Upper lobe of right lung (tissue), 1 donor: Measurements from ENCODE around the gene KRT32. TPM values are rescaled to one million over a fixed set of nuclear protein-coding genes. Genes with fewer than 3 reads are reported as not detected.

Experiments used
- ATAC-seq: fragments of 200-7000 bp; cut with Tn5 transposase; one replicate; pipeline ENCODE4 v1.9.1; 2020; ENCODE audit warnings: mild to moderate bottlenecking, moderate library complexity
- DNase-seq: peaks from one replicate; pipeline ENCODE4 v3.0.0-alpha.2; 2020
- H3K27ac ChIP-seq: fragments of 200-600 bp; one replicate; pipeline ENCODE4 v1.8.0; 2022
- H3K27me3 ChIP-seq: fragments of 200-600 bp; one replicate; pipeline ENCODE4 v1.8.0; 2022; ENCODE audit warnings: mild to moderate bottlenecking
- H3K36me3 ChIP-seq: fragments of 200-600 bp; one replicate; pipeline ENCODE4 v1.8.0; 2022
- H3K4me1 ChIP-seq: fragments of 200-600 bp; one replicate; pipeline ENCODE4 v1.8.0; 2022
- H3K4me3 ChIP-seq: fragments of 200-600 bp; one replicate; pipeline ENCODE4 v1.8.0; 2022; ENCODE audit warnings: mild to moderate bottlenecking
- H3K9me3 ChIP-seq: fragments of 200-600 bp; one replicate; pipeline ENCODE4 v1.8.0; 2022
- CTCF ChIP-seq: fragments of 200-600 bp; IDR thresholded peaks from one replicate; pipeline ENCODE4 v1.8.0; 2022; ENCODE audit warnings: antibody characterized with exemption
- intact Hi-C: fragments of 100-400 bp; cut with DNase I; formaldehyde crosslinking; loops from one replicate; pipeline ENCODE4 v1.11.0; 2022
- total RNA-seq: library from RNA; stranded (reverse); fragmentation: NEBNext Ultra II Directional; extraction: Animal tissue kit (Norgen Biotek cat#: 25700); gene quantifications from one replicate; pipeline ENCODE4 v1.2.1, GENCODE V29; 2021
- donor health status: DM: no; HTN: yes; CAD: no; lungs with severe emphysema.

Gene KRT32
- total RNA-seq, 1 donor from 2014 or later = not detected

DNA sequence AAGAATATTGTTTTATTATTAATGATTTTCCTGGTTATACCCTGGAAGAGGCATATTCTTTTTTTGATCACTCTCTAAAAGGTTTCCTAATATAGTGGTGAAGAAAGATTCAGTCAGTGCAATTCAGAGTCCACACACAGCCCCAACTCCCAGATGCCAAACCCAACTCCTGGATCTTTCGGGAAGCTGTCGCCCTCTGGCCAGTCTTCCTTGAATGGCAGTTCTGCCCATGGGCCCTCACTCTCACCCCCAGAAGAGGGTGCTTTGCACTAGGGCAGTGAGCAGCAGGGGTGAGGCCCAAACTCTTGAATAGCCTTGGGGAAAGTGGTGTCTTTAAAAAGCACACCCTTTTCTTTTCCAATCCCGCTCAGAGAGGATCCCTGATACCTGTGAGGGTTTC, 11.0 kb downstream of the KRT32 start:
- no peaks in the 10 kb centered on the region for H3K27me3 ChIP-seq
- no peaks in the 10 kb centered on the region for H3K4me1 ChIP-seq
- no peaks in the 10 kb centered on the region for H3K9me3 ChIP-seq
- no peak overlapping the region for H3K4me3 ChIP-seq
- DNase-seq (no peak), ATAC-seq (no peak)
- TF ChIP-seq CTCF = no peak
- no peaks in the 10 kb centered on the region for H3K36me3 ChIP-seq
- intact Hi-C loops = no loop called here
- no peak overlapping the region for H3K27ac ChIP-seq

GRCh38 chr17:41455236-41455635, 11.9 kb downstream of the KRT32 start:
- Histone ChIP-seq H3K9me3 (no peaks in the 10 kb centered on the region), H3K4me3 (no peak overlapping the region), H3K36me3 (no peaks in the 10 kb centered on the region), H3K4me1 (no peaks in the 10 kb centered on the region), H3K27me3 (no peaks in the 10 kb centered on the region), H3K27ac (no peak overlapping the region)
- ATAC-seq = no peak
- no peak for TF ChIP-seq CTCF
- no peak for DNase-seq
- intact Hi-C loops = no loop called here

GRCh38 chr17:41453066-41453465, 14.1 kb downstream of the KRT32 start:
- Histone ChIP-seq H3K4me3 (no peak overlapping the region), H3K27me3 (no peaks in the 10 kb centered on the region), H3K4me1 (no peaks in the 10 kb centered on the region), H3K36me3 (no peaks in the 10 kb centered on the region), H3K9me3 (no peaks in the 10 kb centered on the region), H3K27ac (no peak overlapping the region)
- DNase-seq (no peak), ATAC-seq (no peak)
- intact Hi-C loops = no loop called here
- TF ChIP-seq CTCF = no peak

DNA sequence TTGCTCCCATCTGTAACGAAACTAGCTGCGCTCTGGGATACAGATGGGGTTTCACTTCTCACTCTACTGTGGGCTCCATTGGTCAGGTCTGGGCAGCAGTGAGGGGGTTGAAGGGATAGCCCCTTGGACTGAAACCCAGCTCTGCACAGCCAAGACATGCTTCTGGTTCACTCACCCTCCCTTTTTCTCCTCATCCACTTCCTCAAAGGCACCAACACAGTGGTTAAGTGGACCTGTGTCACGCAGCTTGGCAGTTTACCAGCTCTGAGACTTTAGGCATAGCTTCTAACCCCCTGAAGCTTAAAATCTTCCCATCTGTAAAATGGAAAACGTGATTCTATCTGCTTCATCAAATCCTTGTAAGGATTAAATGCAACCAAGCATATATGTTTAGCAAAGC, 14.9 kb downstream of the KRT32 start:
- DNase-seq (no peak), ATAC-seq (no peak)
- Histone ChIP-seq H3K9me3 (no peaks in the 10 kb centered on the region), H3K27ac (no peak overlapping the region), H3K4me1 (no peaks in the 10 kb centered on the region), H3K4me3 (no peak overlapping the region), H3K36me3 (no peaks in the 10 kb centered on the region), H3K27me3 (no peaks in the 10 kb centered on the region)
- no peak for TF ChIP-seq CTCF
- intact Hi-C loops = no loop called here

DNA sequence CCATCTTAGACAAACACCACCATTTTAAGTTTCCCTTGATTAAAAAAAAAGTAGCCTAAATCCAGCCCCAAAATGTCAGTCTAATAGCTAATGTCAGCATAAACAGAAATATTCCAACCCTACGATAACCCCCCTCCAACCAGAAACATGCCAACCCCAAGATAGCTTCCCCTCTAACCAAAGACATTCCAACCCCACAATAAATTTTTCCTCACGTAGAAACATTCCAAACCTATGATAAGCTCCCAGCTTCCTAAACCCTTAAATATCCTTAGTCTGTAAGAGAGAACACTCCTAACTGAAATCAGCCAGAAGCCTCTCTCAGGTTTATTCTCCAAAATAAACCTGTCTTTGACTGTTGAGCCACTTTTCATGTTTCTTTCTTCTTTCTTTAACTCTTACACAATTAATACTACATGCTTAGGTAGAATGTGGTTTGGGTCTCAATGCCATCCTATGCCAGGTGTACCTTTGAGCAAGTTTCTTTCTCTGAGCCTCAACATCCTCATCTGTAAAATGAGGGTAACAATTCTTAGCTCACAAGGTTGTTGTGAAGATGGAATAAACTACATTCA, 15.9 kb downstream of the KRT32 start:
- TF ChIP-seq CTCF = no peak
- H3K9me3 ChIP-seq = no peaks in the 10 kb centered on the region
- intact Hi-C loops = no loop called here
- no peak overlapping the region for H3K4me3 ChIP-seq
- H3K27ac ChIP-seq = no peak overlapping the region
- H3K36me3 ChIP-seq = no peaks in the 10 kb centered on the region
- no peaks in the 10 kb centered on the region for H3K4me1 ChIP-seq
- no peak for DNase-seq
- no peak for ATAC-seq
- H3K27me3 ChIP-seq = no peaks in the 10 kb centered on the region

DNA sequence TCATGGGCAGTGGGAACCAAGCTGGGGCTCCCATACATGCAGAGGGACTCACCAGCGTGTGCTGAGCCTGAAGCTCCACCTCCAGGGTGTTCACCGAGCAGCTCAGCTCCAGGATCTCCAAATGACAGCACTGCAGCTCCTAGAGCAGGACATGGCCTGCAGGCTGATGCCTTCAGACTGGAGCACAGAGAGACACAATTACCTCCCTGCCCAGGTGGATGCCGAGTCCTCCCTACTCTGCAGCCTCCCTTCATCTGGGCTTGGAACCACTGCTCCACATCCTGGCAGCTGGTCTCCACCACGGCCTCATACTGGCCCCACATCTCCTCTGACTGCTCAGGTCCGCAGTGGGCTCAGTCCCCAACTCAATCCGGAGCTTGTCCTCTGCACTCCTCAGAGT, 18.2 kb downstream of the KRT32 start:
- H3K27ac ChIP-seq = no peak overlapping the region
- H3K9me3 ChIP-seq = no peaks in the 10 kb centered on the region
- TF ChIP-seq CTCF = no peak
- H3K4me1 ChIP-seq = no peaks in the 10 kb centered on the region
- intact Hi-C loops = no loop called here
- no peaks in the 10 kb centered on the region for H3K27me3 ChIP-seq
- no peaks in the 10 kb centered on the region for H3K36me3 ChIP-seq
- no peak for DNase-seq
- no peak overlapping the region for H3K4me3 ChIP-seq
- ATAC-seq = peak; percentile 10
